Measurements from ENCODE around the gene ENOX1.

The ENOX1 gene

GRCh38 chr13:43597599-43597945, 189.2 kb downstream of the ENOX1 start:
- Histone ChIP-seq H3K4me3 (ENCODE audit: low read depth in 1 of 2, low read length in 2 of 2) (no peak overlapping the region), H3K27me3 (ENCODE audit: low read depth, low read length) (no peaks in the 10 kb centered on the region), H3K4me1 (ENCODE audit: control insufficient read depth in 1 of 2, insufficient read depth in 2 of 2, low read length in 2 of 2) (no peaks in the 10 kb centered on the region), H3K36me3 (ENCODE audit: control insufficient read depth in 1 of 2, insufficient read depth in 2 of 2, low read length in 2 of 2) (no peaks in the 10 kb centered on the region), H3K9me3 (ENCODE audit: control insufficient read depth in 1 of 2, low read length in 2 of 2) (no peaks in the 10 kb centered on the region), H3K27ac (ENCODE audit: low read length) (no peak overlapping the region)

GRCh38 chr13:43596924-43597598, 189.7 kb downstream of the ENOX1 start:
- no peaks in the 10 kb centered on the region for H3K4me1 ChIP-seq (ENCODE audit: control insufficient read depth in 1 of 2, insufficient read depth in 2 of 2, low read length in 2 of 2)
- no peaks in the 10 kb centered on the region for H3K27me3 ChIP-seq (ENCODE audit: low read depth, low read length)
- H3K27ac ChIP-seq (ENCODE audit: low read length) = no peak overlapping the region

GRCh38 chr13:43596006-43596405, 190.8 kb downstream of the ENOX1 start:
- no peaks in the 10 kb centered on the region for H3K27me3 ChIP-seq (ENCODE audit: low read depth, low read length)
- no peaks in the 10 kb centered on the region for H3K9me3 ChIP-seq (ENCODE audit: control insufficient read depth in 1 of 2, low read length in 2 of 2)
- H3K27ac ChIP-seq (ENCODE audit: low read length) = no peak overlapping the region
- H3K4me3 ChIP-seq (ENCODE audit: low read depth in 1 of 2, low read length in 2 of 2) = no peak overlapping the region
- no peaks in the 10 kb centered on the region for H3K4me1 ChIP-seq (ENCODE audit: control insufficient read depth in 1 of 2, insufficient read depth in 2 of 2, low read length in 2 of 2)
- H3K36me3 ChIP-seq (ENCODE audit: control insufficient read depth in 1 of 2, insufficient read depth in 2 of 2, low read length in 2 of 2) = no peaks in the 10 kb centered on the region

More at GRCh38 chr13:43596924-43597598, 189.7 kb downstream of the ENOX1 start:
- Histone ChIP-seq H3K9me3 (ENCODE audit: control insufficient read depth in 1 of 2, low read length in 2 of 2) (no peaks in the 10 kb centered on the region), H3K36me3 (ENCODE audit: control insufficient read depth in 1 of 2, insufficient read depth in 2 of 2, low read length in 2 of 2) (no peaks in the 10 kb centered on the region), H3K4me3 (ENCODE audit: low read depth in 1 of 2, low read length in 2 of 2) (no peak overlapping the region)

GRCh38 chr13:43587376-43587775, 199.4 kb downstream of the ENOX1 start:
- Histone ChIP-seq H3K27me3 (ENCODE audit: low read depth, low read length) (no peaks in the 10 kb centered on the region), H3K4me1 (ENCODE audit: control insufficient read depth in 1 of 2, insufficient read depth in 2 of 2, low read length in 2 of 2) (no peaks in the 10 kb centered on the region), H3K36me3 (ENCODE audit: control insufficient read depth in 1 of 2, insufficient read depth in 2 of 2, low read length in 2 of 2) (no peaks in the 10 kb centered on the region), H3K4me3 (ENCODE audit: low read depth in 1 of 2, low read length in 2 of 2) (no peak overlapping the region), H3K27ac (ENCODE audit: low read length) (no peak overlapping the region), H3K9me3 (ENCODE audit: control insufficient read depth in 1 of 2, low read length in 2 of 2) (no peaks in the 10 kb centered on the region)

GRCh38 chr13:43584751-43585150, 202.0 kb downstream of the ENOX1 start:
- Histone ChIP-seq H3K9me3 (ENCODE audit: control insufficient read depth in 1 of 2, low read length in 2 of 2) (no peaks in the 10 kb centered on the region), H3K27me3 (ENCODE audit: low read depth, low read length) (no peaks in the 10 kb centered on the region), H3K27ac (ENCODE audit: low read length) (no peak overlapping the region), H3K4me1 (ENCODE audit: control insufficient read depth in 1 of 2, insufficient read depth in 2 of 2, low read length in 2 of 2) (no peaks in the 10 kb centered on the region), H3K36me3 (ENCODE audit: control insufficient read depth in 1 of 2, insufficient read depth in 2 of 2, low read length in 2 of 2) (no peaks in the 10 kb centered on the region), H3K4me3 (ENCODE audit: low read depth in 1 of 2, low read length in 2 of 2) (no peak overlapping the region)

GRCh38 chr13:43583321-43583720, 203.5 kb downstream of the ENOX1 start:
- no peak overlapping the region for H3K4me3 ChIP-seq (ENCODE audit: low read depth in 1 of 2, low read length in 2 of 2)
- H3K36me3 ChIP-seq (ENCODE audit: control insufficient read depth in 1 of 2, insufficient read depth in 2 of 2, low read length in 2 of 2) = no peaks in the 10 kb centered on the region
- no peak overlapping the region for H3K27ac ChIP-seq (ENCODE audit: low read length)
- H3K4me1 ChIP-seq (ENCODE audit: control insufficient read depth in 1 of 2, insufficient read depth in 2 of 2, low read length in 2 of 2) = no peaks in the 10 kb centered on the region
- no peaks in the 10 kb centered on the region for H3K9me3 ChIP-seq (ENCODE audit: control insufficient read depth in 1 of 2, low read length in 2 of 2)
- no peaks in the 10 kb centered on the region for H3K27me3 ChIP-seq (ENCODE audit: low read depth, low read length)

GRCh38 chr13:43580280-43580679, 206.5 kb downstream of the ENOX1 start:
- Histone ChIP-seq H3K9me3 (ENCODE audit: control insufficient read depth in 1 of 2, low read length in 2 of 2) (no peaks in the 10 kb centered on the region), H3K36me3 (ENCODE audit: control insufficient read depth in 1 of 2, insufficient read depth in 2 of 2, low read length in 2 of 2) (no peaks in the 10 kb centered on the region), H3K27ac (ENCODE audit: low read length) (no peak overlapping the region), H3K27me3 (ENCODE audit: low read depth, low read length) (no peaks in the 10 kb centered on the region), H3K4me1 (ENCODE audit: control insufficient read depth in 1 of 2, insufficient read depth in 2 of 2, low read length in 2 of 2) (no peaks in the 10 kb centered on the region), H3K4me3 (ENCODE audit: low read depth in 1 of 2, low read length in 2 of 2) (no peak overlapping the region)

GRCh38 chr13:43579321-43579720, 207.5 kb downstream of the ENOX1 start:
- Histone ChIP-seq H3K9me3 (ENCODE audit: control insufficient read depth in 1 of 2, low read length in 2 of 2) (no peaks in the 10 kb centered on the region), H3K27ac (ENCODE audit: low read length) (no peak overlapping the region), H3K27me3 (ENCODE audit: low read depth, low read length) (no peaks in the 10 kb centered on the region), H3K4me3 (ENCODE audit: low read depth in 1 of 2, low read length in 2 of 2) (no peak overlapping the region), H3K4me1 (ENCODE audit: control insufficient read depth in 1 of 2, insufficient read depth in 2 of 2, low read length in 2 of 2) (no peaks in the 10 kb centered on the region), H3K36me3 (ENCODE audit: control insufficient read depth in 1 of 2, insufficient read depth in 2 of 2, low read length in 2 of 2) (no peaks in the 10 kb centered on the region)

GRCh38 chr13:43574605-43575004, 212.2 kb downstream of the ENOX1 start:
- Histone ChIP-seq H3K4me1 (ENCODE audit: control insufficient read depth in 1 of 2, insufficient read depth in 2 of 2, low read length in 2 of 2) (peaks cover 0 to 7% of the 10 kb centered on the region in 2 donors), H3K36me3 (ENCODE audit: control insufficient read depth in 1 of 2, insufficient read depth in 2 of 2, low read length in 2 of 2) (no peaks in the 10 kb centered on the region), H3K4me3 (ENCODE audit: low read depth in 1 of 2, low read length in 2 of 2) (no peak overlapping the region), H3K27ac (ENCODE audit: low read length) (no peak overlapping the region), H3K9me3 (ENCODE audit: control insufficient read depth in 1 of 2, low read length in 2 of 2) (no peaks in the 10 kb centered on the region), H3K27me3 (ENCODE audit: low read depth, low read length) (no peaks in the 10 kb centered on the region)

- H3K36me3 ChIP-seq (ENCODE audit: control insufficient read depth in 1 of 2, insufficient read depth in 2 of 2, low read length in 2 of 2) = no peaks in the 10 kb centered on the region
- H3K4me3 ChIP-seq (ENCODE audit: low read depth in 1 of 2, low read length in 2 of 2) = no peak overlapping the region
- H3K27ac ChIP-seq (ENCODE audit: low read length) = no peak overlapping the region
- peaks cover 0 to 12% of the 10 kb centered on the region in 2 donors for H3K4me1 ChIP-seq (ENCODE audit: control insufficient read depth in 1 of 2, insufficient read depth in 2 of 2, low read length in 2 of 2)
- no peaks in the 10 kb centered on the region for H3K9me3 ChIP-seq (ENCODE audit: control insufficient read depth in 1 of 2, low read length in 2 of 2)
- no peaks in the 10 kb centered on the region for H3K27me3 ChIP-seq (ENCODE audit: low read depth, low read length)
These were observed 212.8 kb downstream of the ENOX1 start for GRCh38 chr13:43573802-43574514.

- no peaks in the 10 kb centered on the region for H3K9me3 ChIP-seq (ENCODE audit: control insufficient read depth in 1 of 2, low read length in 2 of 2)
- H3K27ac ChIP-seq (ENCODE audit: low read length) = no peak overlapping the region
- peaks cover 0 to 16% of the 10 kb centered on the region in 2 donors for H3K4me1 ChIP-seq (ENCODE audit: control insufficient read depth in 1 of 2, insufficient read depth in 2 of 2, low read length in 2 of 2)
- H3K36me3 ChIP-seq (ENCODE audit: control insufficient read depth in 1 of 2, insufficient read depth in 2 of 2, low read length in 2 of 2) = no peaks in the 10 kb centered on the region
- no peak overlapping the region for H3K4me3 ChIP-seq (ENCODE audit: low read depth in 1 of 2, low read length in 2 of 2)
- H3K27me3 ChIP-seq (ENCODE audit: low read depth, low read length) = no peaks in the 10 kb centered on the region
These were observed 213.4 kb downstream of the ENOX1 start for GRCh38 chr13:43573361-43573740.

All from muscle layer of duodenum (tissue), 2 donors.